ENCODE results near the gene ARAP2.

ARAP2 gene

GRCh38 chr4:36177946-36178345 lies 66.4 kb downstream of the ARAP2 start:
- no peak for DNase-seq

- DNase-seq, result no peak
These were observed 69.7 kb downstream of the ARAP2 start for GRCh38 chr4:36174570-36174969.

GRCh38 chr4:36173905-36174304 lies 70.4 kb downstream of the ARAP2 start:
- no peak for DNase-seq

GRCh38 chr4:36172656-36173055 lies 71.7 kb downstream of the ARAP2 start:
- DNase-seq, result no peak

- no peak for DNase-seq
These were observed 76.0 kb downstream of the ARAP2 start for GRCh38 chr4:36168127-36168878.

GRCh38 chr4:36165631-36166005 lies 78.7 kb downstream of the ARAP2 start:
- DNase-seq, result no peak

- DNase-seq, result no peak
These were observed 79.2 kb downstream of the ARAP2 start for GRCh38 chr4:36164900-36165630.

- no peak for DNase-seq
These were observed 81.1 kb downstream of the ARAP2 start for GRCh38 chr4:36163198-36163597.

GRCh38 chr4:36159208-36159607 lies 85.1 kb downstream of the ARAP2 start:
- DNase-seq, result no peak

- no peak for DNase-seq
These were observed 91.6 kb downstream of the ARAP2 start for GRCh38 chr4:36152735-36153134.

- DNase-seq, result peak; percentile 52
These were observed 101.8 kb downstream of the ARAP2 start for GRCh38 chr4:36142504-36142903.

GRCh38 chr4:36141186-36141585 lies 103.1 kb downstream of the ARAP2 start:
- DNase-seq, result no peak

- no peak for DNase-seq
These were observed 103.9 kb downstream of the ARAP2 start for GRCh38 chr4:36140421-36140820.

- no peak for DNase-seq
These were observed 106.1 kb downstream of the ARAP2 start for GRCh38 chr4:36138220-36138619.

GRCh38 chr4:36137336-36137735 lies 107.0 kb downstream of the ARAP2 start:
- DNase-seq, result no peak

GRCh38 chr4:36133658-36134057 lies 110.7 kb downstream of the ARAP2 start:
- DNase-seq, result peak; percentile 53

GRCh38 chr4:36133086-36133485 lies 111.2 kb downstream of the ARAP2 start:
- DNase-seq, result no peak

GRCh38 chr4:36130641-36131040 lies 113.7 kb downstream of the ARAP2 start:
- DNase-seq, result no peak

GRCh38 chr4:36128689-36129088 lies 115.6 kb downstream of the ARAP2 start:
- peak; percentile 52 for DNase-seq

GRCh38 chr4:36123906-36124305 lies 120.4 kb downstream of the ARAP2 start:
- DNase-seq, result peak; percentile 57

- no peak for DNase-seq
These were observed 129.0 kb downstream of the ARAP2 start for GRCh38 chr4:36115312-36115711.

- no peak for DNase-seq
These were observed 133.1 kb downstream of the ARAP2 start for GRCh38 chr4:36111172-36111571.

GRCh38 chr4:36099509-36099908 lies 144.8 kb downstream of the ARAP2 start:
- DNase-seq, result no peak

GRCh38 chr4:36094995-36095394 lies 149.3 kb downstream of the ARAP2 start:
- DNase-seq, result no peak

GRCh38 chr4:36091997-36092396 lies 152.3 kb downstream of the ARAP2 start:
- DNase-seq, result no peak
